ENCODE measurements around the gene VCL. TPM values are rescaled to one million over a fixed set of nuclear protein-coding genes. Genes with fewer than 3 reads are reported as not detected.

The VCL gene
- total RNA-seq, 4 donors from 2014 or later = 64.1 to 113 (median 73.4) TPM

DNA sequence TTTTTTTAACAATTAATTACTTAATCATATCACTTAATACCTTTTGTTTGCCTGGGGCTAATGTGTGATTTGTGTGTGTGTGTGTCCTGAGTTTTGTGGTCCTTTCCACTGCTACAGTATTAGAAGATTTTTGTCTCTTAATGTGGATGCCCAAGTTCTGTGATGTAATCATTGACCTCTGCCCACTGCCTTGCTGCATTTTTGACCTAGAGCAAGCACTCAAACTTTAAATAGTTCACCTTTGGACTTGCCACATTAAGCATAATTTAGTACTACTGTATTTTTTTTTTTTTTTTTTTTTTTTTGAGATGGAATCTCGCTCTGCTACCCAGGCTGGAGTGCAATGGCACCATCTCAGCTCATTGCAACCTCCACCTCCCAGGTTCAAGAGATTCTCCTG is 52.7 kb downstream of the VCL start:
- TF ChIP-seq, protein P1, sequence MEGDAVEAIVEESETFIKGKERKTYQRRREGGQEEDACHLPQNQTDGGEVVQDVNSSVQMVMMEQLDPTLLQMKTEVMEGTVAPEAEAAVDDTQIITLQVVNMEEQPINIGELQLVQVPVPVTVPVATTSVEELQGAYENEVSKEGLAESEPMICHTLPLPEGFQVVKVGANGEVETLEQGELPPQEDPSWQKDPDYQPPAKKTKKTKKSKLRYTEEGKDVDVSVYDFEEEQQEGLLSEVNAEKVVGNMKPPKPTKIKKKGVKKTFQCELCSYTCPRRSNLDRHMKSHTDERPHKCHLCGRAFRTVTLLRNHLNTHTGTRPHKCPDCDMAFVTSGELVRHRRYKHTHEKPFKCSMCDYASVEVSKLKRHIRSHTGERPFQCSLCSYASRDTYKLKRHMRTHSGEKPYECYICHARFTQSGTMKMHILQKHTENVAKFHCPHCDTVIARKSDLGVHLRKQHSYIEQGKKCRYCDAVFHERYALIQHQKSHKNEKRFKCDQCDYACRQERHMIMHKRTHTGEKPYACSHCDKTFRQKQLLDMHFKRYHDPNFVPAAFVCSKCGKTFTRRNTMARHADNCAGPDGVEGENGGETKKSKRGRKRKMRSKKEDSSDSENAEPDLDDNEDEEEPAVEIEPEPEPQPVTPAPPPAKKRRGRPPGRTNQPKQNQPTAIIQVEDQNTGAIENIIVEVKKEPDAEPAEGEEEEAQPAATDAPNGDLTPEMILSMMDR (IDR thresholded peaks at IDR 0.05; ENCODE audit: low read depth) = no peak

DNA sequence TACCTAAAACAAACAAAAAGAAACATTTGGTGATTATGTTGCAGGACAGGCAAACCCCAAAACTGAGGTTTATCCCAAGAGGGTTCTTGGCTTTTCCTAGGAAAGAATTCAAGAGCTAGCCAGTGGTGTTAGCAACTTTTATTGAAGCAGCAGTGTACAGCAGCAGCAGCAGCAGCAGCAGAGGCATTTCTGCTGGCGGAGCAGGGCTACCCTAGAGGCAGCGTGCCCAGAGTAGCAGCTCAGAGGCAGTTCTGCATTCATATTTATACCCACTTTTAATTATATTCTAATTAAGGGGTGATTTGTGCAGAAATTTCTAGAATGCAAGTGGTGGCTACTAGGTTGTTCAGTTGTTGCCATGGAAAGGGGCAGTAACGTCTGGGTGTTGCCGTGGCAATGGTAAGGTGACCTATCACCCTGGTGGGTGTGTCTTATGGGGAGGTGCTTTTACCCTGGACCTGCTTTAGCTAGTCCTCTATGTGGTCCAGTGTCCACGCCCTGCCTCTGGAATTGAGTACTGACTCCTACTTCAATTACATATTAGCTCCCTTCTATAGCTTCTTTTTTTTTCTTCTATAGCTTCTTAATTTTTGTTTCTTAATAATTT is 53.9 kb downstream of the VCL start:
- TF ChIP-seq, protein P1 (IDR thresholded peaks at IDR 0.05; ENCODE audit: low read depth) = no peak

DNA sequence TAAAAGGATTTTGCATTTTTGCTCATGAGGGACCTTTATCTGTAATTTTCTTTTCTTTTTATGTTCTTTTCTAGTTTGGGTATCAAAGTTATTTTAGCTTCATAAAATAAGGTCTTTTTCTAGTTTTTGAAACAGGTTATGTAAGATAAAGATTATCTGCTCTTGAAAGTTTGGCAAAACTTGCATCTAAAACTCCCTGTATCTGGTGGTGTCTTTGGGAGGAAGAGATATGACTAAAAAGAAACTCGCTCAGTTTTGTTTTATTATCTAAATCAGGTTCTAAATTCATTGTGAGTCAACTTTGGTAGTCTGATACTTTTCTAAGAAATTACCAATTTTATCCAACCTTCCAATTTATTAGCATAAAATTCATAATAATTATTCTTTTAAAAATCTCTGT is 55.1 kb downstream of the VCL start:
- TF ChIP-seq, protein P1 (IDR thresholded peaks at IDR 0.05; ENCODE audit: low read depth) = no peak

DNA sequence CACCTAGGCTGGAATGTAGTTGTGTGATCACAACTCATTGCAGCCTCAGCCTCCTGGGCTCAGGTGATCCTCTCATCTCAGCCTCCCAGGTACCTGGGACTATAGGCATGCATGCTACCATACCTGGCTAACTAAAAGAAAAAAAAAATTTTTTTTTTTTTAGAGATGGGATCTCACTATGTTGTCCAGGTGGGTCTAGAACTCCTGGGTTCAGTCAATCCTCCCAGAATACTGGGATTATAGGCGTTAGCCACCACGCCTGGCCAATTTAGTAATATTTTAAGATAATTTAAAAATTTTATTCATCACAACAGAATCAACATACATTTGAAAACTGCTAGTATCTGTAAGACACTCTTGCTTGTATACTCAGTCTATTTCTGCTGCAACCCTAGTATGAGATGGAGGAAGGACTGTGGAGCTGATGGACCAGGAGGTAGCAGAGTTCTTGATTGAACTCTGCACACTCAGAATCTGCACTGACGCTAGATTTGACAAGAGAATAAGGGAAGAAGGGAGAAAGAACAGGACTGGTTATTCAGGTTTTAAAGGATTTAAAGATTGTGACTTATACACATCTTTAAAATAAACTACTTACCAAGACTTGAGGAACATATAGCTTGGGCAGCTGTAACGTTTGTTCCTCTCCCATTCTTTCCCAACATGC is 57.6 kb downstream of the VCL start:
- TF ChIP-seq, protein P1 (IDR thresholded peaks at IDR 0.05; ENCODE audit: low read depth) = no peak

DNA sequence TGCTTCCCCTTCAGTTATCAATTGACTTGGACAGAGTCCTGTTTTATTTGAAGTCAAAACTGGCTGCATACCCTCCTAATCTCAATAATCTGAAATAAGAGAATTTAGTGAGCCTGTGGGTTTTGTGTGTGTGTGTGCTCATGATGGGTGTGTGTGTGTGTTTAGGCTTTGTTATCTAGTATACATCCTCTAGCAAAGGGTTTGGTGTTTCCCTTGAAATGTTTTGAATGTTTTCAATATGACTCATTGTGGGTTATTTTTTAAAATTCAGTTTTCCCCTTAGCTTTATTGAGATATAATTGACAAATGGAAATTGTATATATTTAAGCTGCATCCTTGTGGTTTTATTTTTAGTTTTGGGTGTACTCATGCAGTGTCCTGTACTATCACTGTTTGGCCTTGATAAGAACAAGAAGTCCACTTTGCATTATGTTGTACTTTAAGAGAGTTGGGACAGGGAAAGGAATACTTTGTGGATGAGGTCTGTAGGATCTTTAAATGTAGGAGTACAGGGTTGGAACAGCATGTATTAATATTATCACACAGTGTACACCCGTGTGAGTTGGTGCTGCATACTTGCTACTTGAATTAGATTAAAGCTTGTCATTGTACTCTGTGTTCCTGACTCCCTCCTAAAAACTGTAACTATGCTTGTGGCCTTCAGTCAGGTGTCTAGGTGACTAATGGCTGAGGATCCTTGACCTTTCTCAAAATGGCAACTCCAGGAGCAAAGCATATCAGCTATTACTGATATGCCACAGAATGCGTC is 58.3 kb downstream of the VCL start:
- TF ChIP-seq, protein P1 (IDR thresholded peaks at IDR 0.05; ENCODE audit: low read depth) = no peak

DNA sequence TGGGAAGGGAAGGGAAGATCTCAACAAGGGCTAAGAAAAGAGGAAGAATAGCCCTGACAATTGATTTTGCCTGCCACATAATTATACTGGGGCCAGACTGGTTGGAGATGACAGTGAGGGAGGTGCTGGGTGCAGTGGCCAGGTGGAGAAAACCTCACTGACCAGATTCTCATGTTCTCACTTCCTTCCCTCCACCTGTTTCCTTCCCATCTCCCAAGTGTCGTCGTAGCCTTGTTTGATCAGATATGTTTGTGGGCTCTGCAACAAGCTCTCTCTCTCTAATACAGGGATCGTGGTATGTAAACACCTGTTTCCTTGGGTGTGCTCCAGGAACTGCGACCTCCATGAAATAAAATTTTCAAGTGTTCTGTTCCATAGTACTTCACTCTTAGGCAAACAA is 60.2 kb downstream of the VCL start:
- TF ChIP-seq, protein P1 (IDR thresholded peaks at IDR 0.05; ENCODE audit: low read depth) = no peak

DNA sequence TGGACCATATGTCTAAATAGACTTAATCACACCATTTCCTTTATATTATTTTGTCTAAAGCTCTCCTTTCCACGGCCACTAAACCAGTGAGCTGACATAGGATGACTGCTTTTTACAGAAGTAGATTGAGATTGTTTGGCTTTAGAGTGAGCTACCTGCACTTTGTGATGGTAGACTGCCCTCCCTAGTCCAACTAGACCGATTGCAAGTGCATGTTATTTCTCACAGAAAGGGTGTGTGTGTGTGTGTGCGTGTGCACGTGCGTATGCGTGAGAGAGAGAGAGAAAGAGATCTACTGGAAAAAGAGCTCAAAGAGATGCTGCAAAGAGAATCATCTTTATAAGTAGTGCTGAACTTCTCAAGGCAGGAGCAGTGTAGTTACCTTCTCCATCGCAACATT is 60.7 kb downstream of the VCL start:
- TF ChIP-seq, protein P1 (IDR thresholded peaks at IDR 0.05; ENCODE audit: low read depth) = no peak

Data from subcutaneous adipose tissue (tissue), 4 donors.